ENCODE results near the gene SLC10A2.
"Not testable (repeated sequence)": the region's sequence is repeated elsewhere in the genome, so short reads cannot be mapped to it uniquely, and the experiment has no call there.

SLC10A2 gene

GRCh38 chr13:103066079-103066780 lies at the start of gene SLC10A2:
Gene SLC10A2, minus strand, starts transcription at chr13:103066417. Its CDS starts 168 bp downstream, at chr13:103066249.
- TF ChIP-seq GATA1 (IDR thresholded peaks at IDR 0.05; ENCODE audit: low read depth, low read length) = no peak
- no peak for TF ChIP-seq POLR2A (IDR thresholded peaks at IDR 0.05; ENCODE audit: low read length)
- DNase-seq = no peak

GRCh38 chr13:103107580-103107979 lies 41.4 kb upstream of the SLC10A2 start:
- DNase-seq = no peak
- TF ChIP-seq POLR2A (IDR thresholded peaks at IDR 0.05; ENCODE audit: low read length) = no peak
- no peak for TF ChIP-seq GATA1 (IDR thresholded peaks at IDR 0.05; ENCODE audit: low read depth, low read length)

GRCh38 chr13:103104340-103104739 lies 38.1 kb upstream of the SLC10A2 start:
- no peak for TF ChIP-seq POLR2A (IDR thresholded peaks at IDR 0.05; ENCODE audit: low read length)
- TF ChIP-seq GATA1 (IDR thresholded peaks at IDR 0.05; ENCODE audit: low read depth, low read length) = no peak
- DNase-seq = no peak

- peak; percentile 1 to 20 for DNase-seq
Observed at GRCh38 chr13:103103456-103103855, 37.2 kb upstream of the SLC10A2 start.

- no peak for TF ChIP-seq GATA1 (IDR thresholded peaks at IDR 0.05; ENCODE audit: low read depth, low read length)
- TF ChIP-seq POLR2A (IDR thresholded peaks at IDR 0.05; ENCODE audit: low read length) = no peak
- no peak for DNase-seq
Observed at GRCh38 chr13:103102482-103102881, 36.3 kb upstream of the SLC10A2 start.

GRCh38 chr13:103101901-103102300 lies 35.7 kb upstream of the SLC10A2 start:
- no peak for DNase-seq
- no peak for TF ChIP-seq POLR2A (IDR thresholded peaks at IDR 0.05; ENCODE audit: low read length)

- DNase-seq = no peak
- TF ChIP-seq GATA1 (IDR thresholded peaks at IDR 0.05; ENCODE audit: low read depth, low read length) (no peak), POLR2A (IDR thresholded peaks at IDR 0.05; ENCODE audit: low read length) (no peak)
Observed at GRCh38 chr13:103101500-103101899, 35.3 kb upstream of the SLC10A2 start.

- DNase-seq = no peak
Observed at GRCh38 chr13:103100830-103101229, 34.6 kb upstream of the SLC10A2 start.

GRCh38 chr13:103099722-103100293 lies 33.6 kb upstream of the SLC10A2 start:
- DNase-seq = no peak
- TF ChIP-seq POLR2A (IDR thresholded peaks at IDR 0.05; ENCODE audit: low read length) (no peak), GATA1 (IDR thresholded peaks at IDR 0.05; ENCODE audit: low read depth, low read length) (no peak)

More at GRCh38 chr13:103100830-103101229, 34.6 kb upstream of the SLC10A2 start:
- TF ChIP-seq GATA1 (IDR thresholded peaks at IDR 0.05; ENCODE audit: low read depth, low read length) = no peak
- no peak for TF ChIP-seq POLR2A (IDR thresholded peaks at IDR 0.05; ENCODE audit: low read length)

GRCh38 chr13:103098535-103098934 lies 32.3 kb upstream of the SLC10A2 start:
- TF ChIP-seq POLR2A (IDR thresholded peaks at IDR 0.05; ENCODE audit: low read length) = no peak
- TF ChIP-seq GATA1 (IDR thresholded peaks at IDR 0.05; ENCODE audit: low read depth, low read length) = no peak

GRCh38 chr13:103097366-103097928 lies 31.2 kb upstream of the SLC10A2 start:
- DNase-seq = no peak
- no peak for TF ChIP-seq POLR2A (IDR thresholded peaks at IDR 0.05; ENCODE audit: low read length)
- TF ChIP-seq GATA1 (IDR thresholded peaks at IDR 0.05; ENCODE audit: low read depth, low read length) = no peak

More at GRCh38 chr13:103098535-103098934, 32.3 kb upstream of the SLC10A2 start:
- DNase-seq = no peak

- DNase-seq = not testable (repeated sequence)
Observed at GRCh38 chr13:103093649-103094048, 27.4 kb upstream of the SLC10A2 start.

- no peak for DNase-seq
- no peak for TF ChIP-seq GATA1 (IDR thresholded peaks at IDR 0.05; ENCODE audit: low read depth, low read length)
- no peak for TF ChIP-seq POLR2A (IDR thresholded peaks at IDR 0.05; ENCODE audit: low read length)
Observed at GRCh38 chr13:103087275-103087674, 21.1 kb upstream of the SLC10A2 start.

GRCh38 chr13:103081435-103081834 lies 15.2 kb upstream of the SLC10A2 start:
- TF ChIP-seq POLR2A (IDR thresholded peaks at IDR 0.05; ENCODE audit: low read length) (no peak), GATA1 (IDR thresholded peaks at IDR 0.05; ENCODE audit: low read depth, low read length) (no peak)
- no peak for DNase-seq

- DNase-seq = no peak
- TF ChIP-seq GATA1 (IDR thresholded peaks at IDR 0.05; ENCODE audit: low read depth, low read length) = no peak
- TF ChIP-seq POLR2A (IDR thresholded peaks at IDR 0.05; ENCODE audit: low read length) = no peak
Observed at GRCh38 chr13:103078158-103078557, 11.9 kb upstream of the SLC10A2 start.

Measured in erythroblast (primary cell).